GM20431 (cell line): ENCODE data around the gene GPR89A.
"Not testable (repeated sequence)": the region's sequence is repeated elsewhere in the genome, so short reads cannot be mapped to it uniquely, and the experiment has no call there.

Source experiments
- in situ Hi-C: fragments of 300-500 bp; cut with MseI, MboI; formaldehyde crosslinking; loops from one replicate; pipeline ENCODE4 v1.15.0; 2020; ENCODE audit warnings: low sequenced_read_pairs; ENCODE audit not compliant: unreplicated experiment

GPR89A gene

DNA sequence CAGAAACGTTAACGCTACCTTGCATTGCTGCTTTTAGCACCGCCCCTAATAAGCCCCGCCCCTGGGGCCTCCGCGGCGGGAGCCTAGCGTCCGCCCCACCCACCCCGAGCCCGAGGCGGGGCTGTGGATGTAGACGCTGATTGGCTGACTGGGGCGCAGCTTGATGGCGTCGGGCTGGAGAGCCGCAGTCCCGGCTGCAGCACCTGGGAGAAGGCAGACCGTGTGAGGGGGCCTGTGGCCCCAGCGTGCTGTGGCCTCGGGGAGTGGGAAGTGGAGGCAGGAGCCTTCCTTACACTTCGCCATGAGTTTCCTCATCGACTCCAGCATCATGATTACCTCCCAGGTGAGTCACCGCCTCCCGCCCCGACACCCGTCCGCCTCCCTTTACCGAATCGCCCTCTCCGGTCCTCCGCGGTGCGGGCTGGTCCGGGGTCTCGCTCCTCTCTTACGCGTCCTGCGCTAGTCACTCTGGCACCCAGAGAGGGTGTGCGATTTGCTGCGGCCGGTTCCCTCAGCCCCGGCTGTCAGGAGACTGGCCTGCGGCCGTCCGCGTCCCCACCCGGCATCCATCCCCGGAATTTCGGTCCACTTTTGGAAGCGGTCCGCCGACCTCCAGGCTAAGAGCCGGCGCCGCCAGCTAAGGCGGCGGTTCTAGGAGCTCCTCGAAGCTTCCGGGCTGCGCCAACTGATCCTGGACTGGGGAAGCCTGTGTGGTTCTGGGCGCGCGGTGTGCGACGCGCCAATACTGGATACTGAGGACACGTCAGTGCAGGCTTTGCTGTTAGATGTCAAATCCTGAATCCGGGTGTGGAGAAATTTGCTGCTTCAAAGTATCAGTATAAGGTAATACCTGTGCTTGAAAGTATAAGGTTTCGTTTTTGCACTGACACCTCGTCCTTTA, at the start of gene GPR89A:
Gene GPR89A (plus strand): TSS at position 156 of the 901 bp plus-strand sequence. CDS start 146 bp downstream, at position 302.
- in situ Hi-C loops, result loop anchor here (25.0 kb wide), 1 partner anchor 104 kb away; the partner anchor contains the start of genes CD160 and PDZK1

GRCh38 chr1:145586820-145587219, 21.0 kb upstream of the GPR89A start:
- in situ Hi-C loops, result not testable (repeated sequence)

GRCh38 chr1:145590806-145591205, 17.0 kb upstream of the GPR89A start:
- in situ Hi-C loops, result not testable (repeated sequence)

DNA sequence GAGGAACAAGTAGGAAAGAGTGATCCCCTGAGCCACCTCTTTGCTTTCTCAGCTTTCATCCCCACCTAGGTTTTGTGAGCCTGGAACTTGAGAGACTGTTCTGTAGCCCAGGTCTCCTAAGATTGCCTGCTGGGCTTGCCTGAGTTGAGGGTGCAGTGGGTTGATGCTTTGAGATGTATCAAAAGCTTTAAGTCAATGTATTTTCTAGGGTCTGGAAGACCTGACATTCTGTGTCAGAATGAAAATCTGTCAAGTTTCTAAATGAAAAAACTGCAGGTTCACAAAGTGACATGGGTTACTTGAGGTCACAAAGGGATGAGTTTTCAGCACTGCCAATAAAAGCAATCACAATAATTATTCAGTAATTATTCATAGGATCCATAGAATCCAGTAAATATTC, 15.4 kb upstream of the GPR89A start:
- in situ Hi-C loops, result not testable (repeated sequence)

- in situ Hi-C loops, result not testable (repeated sequence)
These were observed 12.4 kb upstream of the GPR89A start for GRCh38 chr1:145595421-145595820.

- in situ Hi-C loops, result not testable (repeated sequence)
These were observed 11.6 kb upstream of the GPR89A start for GRCh38 chr1:145596236-145596635.

- in situ Hi-C loops, result not testable (repeated sequence)
These were observed 8.4 kb upstream of the GPR89A start for GRCh38 chr1:145599426-145599825.

GRCh38 chr1:145601593-145601992, 6.2 kb upstream of the GPR89A start:
- in situ Hi-C loops, result loop anchor here (25.0 kb wide), 1 partner anchor 111 kb away; the partner anchor contains the start of genes CD160 and PDZK1

DNA sequence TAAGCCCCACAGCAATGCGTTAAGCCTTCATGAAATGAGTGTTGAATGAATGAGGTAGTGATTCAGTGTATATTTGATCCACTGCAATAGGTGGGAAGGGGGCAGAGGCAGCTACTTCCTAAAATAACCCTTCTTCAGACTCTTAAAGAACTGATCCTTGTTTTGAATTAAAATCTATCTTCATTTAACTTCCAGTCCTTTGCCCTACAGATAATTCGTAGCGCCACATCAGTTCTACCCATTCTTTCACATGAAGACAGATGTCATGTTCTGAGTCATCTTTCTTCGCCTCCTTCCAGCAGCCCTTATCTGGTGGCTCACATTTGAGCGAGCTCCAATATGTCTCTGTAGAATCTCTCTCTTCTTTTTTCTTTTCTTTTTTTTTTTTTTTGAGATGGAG, 948 bp upstream of the GPR89A start:
- in situ Hi-C loops, result loop anchor here (25.0 kb wide), 1 partner anchor 105 kb away; the partner anchor contains the start of genes CD160 and PDZK1

DNA sequence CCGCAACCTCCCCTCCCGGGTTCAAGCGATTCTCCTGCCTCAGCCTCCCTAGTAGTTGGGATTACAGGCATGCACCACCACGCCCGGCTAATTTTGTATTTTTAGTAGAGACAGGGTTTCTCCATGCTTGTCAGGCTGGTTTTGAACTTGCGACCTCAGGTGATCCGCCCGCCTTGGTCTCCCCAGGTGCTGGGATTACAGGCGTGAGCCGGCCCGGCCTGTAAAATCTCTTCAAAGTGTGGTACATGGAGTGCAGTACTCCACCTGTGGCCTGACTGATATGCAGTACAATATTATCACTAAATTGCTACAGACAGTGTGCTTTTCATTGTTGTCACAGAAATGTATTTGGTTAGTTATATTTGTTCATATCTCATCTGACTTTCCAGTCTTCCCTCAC, 499 bp upstream of the GPR89A start:
- in situ Hi-C loops, result loop anchor here (25.0 kb wide), 1 partner anchor 105 kb away; the partner anchor contains the start of genes CD160 and PDZK1

DNA sequence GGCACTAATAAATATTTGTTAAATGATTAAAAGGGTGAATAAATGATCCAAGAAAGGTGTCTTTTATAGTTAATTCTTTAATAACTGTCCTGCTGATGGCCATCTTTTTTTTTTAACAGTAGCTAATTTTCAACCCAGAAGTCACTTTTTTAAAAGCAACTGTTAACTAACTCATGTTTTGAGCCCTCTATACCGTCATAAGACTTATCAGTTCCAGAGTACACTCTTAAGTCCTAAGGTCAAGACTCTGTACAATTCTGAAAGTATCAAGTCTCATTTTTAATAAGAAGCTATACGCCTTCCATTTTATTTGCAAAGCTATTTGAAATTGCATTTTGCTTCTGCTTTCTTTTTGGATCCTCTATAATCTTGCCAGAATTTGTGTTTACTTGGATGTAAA, 3.0 kb downstream of the GPR89A start:
- in situ Hi-C loops, result loop anchor here (25.0 kb wide), 1 partner anchor 102 kb away; the partner anchor contains the start of genes CD160 and PDZK1

DNA sequence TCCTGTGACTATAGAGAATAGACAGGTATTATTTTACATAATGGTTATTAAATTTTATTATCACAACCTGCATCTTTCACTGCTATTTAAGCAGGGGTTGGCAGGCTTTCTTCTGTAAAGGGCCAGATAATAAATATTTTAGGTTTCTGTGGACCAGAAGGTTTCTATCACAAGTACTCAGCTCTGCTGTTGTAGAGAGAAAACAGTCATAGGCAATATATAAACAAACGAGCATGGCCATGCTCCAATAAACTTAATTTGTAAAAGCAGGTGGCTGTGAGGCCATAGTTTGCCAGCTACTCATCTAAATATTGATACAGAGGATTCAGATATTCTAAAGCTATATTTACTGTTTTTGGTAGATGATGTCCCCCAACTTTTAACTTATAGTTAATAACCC, 12.3 kb downstream of the GPR89A start:
- in situ Hi-C loops, result loop anchor here (25.0 kb wide), 1 partner anchor 92 kb away; the partner anchor contains the start of genes CD160 and PDZK1

GRCh38 chr1:145622177-145622576, 14.4 kb downstream of the GPR89A start:
- in situ Hi-C loops, result loop anchor here (25.0 kb wide), 1 partner anchor 90 kb away; the partner anchor contains the start of genes CD160 and PDZK1

- in situ Hi-C loops, result not testable (repeated sequence)
These were observed 28.4 kb downstream of the GPR89A start for GRCh38 chr1:145636237-145636636.

- in situ Hi-C loops, result not testable (repeated sequence)
These were observed 34.1 kb downstream of the GPR89A start for GRCh38 chr1:145641886-145642285.

DNA sequence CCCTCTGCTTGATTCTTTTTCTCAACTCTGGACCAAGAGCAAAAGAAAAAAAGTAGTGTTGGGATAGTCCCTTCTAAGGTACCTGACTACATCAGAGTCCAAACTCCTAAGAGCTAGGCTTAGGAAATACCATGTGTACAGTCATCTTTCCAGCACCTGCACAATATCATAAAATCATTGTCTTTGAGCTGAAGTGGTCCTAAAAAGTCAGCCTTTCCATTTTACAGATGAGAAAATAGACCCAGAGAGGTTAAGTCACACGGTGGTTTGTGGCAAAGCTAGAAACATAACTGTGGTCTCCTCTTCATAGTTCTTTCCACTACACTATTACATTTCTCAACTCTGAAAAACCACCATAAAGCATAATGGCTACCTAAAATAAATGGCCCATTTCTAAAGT, 36.2 kb downstream of the GPR89A start:
- in situ Hi-C loops, result not testable (repeated sequence)

- in situ Hi-C loops, result not testable (repeated sequence)
These were observed 48.6 kb downstream of the GPR89A start for GRCh38 chr1:145656245-145656943.

GRCh38 chr1:145662502-145662901, 54.7 kb downstream of the GPR89A start:
- in situ Hi-C loops, result not testable (repeated sequence)

DNA sequence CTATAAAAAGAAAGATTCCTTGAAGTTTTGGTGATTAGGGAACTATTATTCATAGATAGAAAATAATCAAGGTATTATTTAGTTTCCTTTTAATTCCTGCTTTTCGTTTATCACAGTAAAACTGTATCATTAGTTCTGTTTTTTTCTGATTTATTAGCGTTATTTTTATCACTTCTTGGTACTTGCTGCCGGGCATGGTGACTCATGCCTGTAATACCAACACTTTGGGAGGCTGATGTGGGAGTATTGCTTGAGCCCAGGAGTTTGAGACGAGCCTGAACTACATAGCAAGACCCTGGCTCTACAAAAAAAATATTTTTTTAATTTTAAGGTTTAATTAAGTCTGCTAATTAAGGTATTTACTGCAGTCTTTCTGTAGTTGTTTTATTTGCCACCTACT, 57.2 kb downstream of the GPR89A start:
- in situ Hi-C loops, result not testable (repeated sequence)

DNA sequence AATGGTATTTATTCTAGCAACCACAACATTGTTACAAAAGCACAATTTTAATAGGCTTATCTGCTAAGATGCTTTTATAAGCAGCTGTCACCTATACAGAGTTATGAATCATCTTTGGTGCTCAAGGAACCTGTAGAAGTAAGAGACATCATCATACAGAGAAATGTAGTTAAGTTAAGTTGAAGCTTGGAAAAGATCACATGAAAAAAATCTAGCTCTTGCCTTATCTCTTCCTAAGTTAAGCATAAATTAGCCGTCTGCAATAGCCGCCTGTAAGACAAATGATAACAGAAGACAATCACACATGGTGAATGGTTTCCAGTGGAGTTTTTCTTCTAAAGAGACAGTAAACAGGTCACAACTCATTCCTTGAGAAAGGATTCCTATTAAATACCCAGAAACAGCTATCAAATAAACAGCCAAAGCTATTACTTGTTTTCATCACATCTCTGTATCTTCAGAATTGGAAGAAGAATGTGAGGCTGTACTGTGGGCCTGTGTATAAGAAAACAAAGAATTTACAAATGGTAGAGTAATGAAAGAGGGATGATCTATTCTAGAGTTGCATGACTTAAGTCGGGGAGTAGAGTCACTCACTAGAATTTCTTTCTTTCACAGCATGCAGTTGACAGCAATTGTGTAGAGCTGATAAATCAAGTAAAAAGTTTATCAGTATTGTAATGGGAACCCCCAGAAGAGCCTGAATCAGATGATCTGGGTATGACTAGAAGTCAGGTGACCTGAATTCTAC, 63.4 kb downstream of the GPR89A start:
- in situ Hi-C loops, result not testable (repeated sequence)
